GM21717 (cell line): ENCODE data around the gene C19orf81.

Experiments
- ATAC-seq: cut with Tn5 transposase; IDR thresholded peaks from one replicate; pipeline ENCODE4 v1.9.1; 2021; ENCODE audit warnings: mild to moderate bottlenecking, moderate library complexity; ENCODE audit not compliant: unreplicated experiment

Gene C19orf81

DNA sequence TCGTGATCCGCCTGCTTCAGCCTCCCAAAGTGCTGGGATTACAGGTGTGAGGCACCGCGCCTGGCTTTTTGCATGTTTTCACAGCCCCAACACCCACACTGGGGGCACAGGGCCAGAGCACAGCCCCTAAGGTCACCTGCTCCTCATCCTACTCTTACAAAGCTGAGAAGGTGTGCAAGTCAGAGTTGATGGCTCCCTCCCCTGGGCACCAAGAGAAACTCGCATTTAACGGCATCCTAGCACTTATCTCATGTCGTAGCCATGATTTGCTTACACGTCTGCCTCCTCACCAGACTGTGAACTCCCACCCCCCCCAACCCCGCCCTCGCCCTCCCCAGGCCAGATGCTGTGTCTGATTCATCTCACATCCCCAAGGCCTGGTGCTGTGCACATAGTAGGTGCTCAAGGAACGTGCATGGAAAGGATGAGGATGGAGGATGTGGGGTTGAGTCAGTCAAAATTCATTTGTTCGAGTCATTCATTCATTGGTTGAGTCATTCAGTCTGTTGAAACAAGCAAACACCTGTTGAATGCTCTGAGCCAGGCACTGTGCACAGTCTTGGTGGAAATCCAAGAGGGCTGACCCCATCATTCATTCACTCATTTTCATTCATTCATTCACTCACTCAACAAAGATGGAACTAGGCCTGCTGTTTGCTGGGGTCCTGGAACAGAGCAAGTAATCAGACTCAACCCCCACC is 59.1 kb downstream of the C19orf81 start:
- no peak for ATAC-seq
